KBM-7 (cell line): ENCODE measurements around the gene HMGB4.

Experiments used
- DNase-seq: peaks from one replicate; pipeline ENCODE4 v3.0.0-alpha.2; 2015
- in situ Hi-C: fragments of 300-500 bp; cut with MboI; formaldehyde crosslinking; loops from 2 replicates; pipeline ENCODE4 v1.14.3; 2020; ENCODE audit warnings: low sequenced_read_pairs, low pct_unique_long_range_greater_than_20kb, mixed read lengths

The HMGB4 gene

DNA sequence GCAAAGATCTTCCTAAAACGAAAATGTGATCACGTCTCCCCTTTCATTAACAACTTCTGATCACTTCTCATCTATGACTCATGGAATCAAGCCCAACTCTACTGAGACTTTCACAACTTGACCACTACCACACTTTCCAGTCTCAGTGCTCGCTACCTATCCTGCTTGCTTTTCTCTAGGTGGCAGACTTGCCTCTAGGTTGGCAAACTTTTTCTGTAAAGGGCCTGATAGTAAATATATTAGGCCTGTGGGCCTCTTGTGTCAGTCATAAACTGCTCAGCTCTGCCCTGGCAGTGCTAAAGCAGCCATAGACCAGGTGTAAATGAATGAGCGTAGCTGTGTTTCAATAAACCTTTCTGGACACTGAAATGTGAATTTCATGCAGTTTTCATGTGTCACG lies 21.5 kb upstream of the HMGB4 start:
- in situ Hi-C loops: no loop called here
- no peak for DNase-seq

DNA sequence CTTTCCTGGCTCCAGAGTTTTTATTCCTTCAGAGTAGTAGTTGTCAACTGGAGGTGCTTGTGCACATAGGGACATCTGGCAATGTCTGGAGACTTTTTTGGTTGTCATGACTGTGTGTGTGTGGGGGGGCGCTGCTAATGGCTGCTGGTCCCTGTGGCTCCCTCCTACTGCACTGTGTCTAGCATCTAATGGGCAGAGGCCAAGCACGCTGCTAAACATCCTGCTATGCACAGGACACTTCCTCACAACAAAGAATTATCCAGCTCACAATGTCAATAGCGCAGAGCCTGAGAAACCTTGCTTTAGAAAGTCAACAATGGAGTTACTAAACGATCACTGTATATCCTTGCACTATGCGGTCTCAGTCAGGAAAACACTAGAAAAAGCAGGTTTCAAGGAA lies 19.7 kb upstream of the HMGB4 start:
- in situ Hi-C loops: no loop called here

DNA sequence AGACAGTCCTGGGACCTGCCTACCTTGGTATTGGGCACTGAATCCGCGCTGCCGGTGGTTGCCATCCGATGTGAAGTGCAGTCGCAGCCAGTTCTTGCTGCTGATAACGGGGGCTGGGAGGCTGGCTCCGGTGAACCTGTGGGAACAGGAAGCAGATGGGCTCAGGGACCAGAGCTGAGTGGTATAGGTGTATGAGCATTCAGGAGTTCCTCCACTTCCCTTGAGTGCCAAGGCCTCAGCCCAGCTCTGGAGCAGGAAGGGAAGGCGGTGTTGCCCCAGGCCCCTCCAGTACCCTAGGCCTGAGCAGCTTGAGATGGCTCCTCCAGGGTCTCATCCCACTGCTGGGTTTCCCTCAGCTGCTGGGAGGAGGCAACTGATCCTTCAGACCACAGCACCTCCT lies 17.0 kb upstream of the HMGB4 start:
- no peak for DNase-seq
- in situ Hi-C loops: no loop called here

More for the DNA sequence above, 19.7 kb upstream of the HMGB4 start:
- no peak for DNase-seq

DNA sequence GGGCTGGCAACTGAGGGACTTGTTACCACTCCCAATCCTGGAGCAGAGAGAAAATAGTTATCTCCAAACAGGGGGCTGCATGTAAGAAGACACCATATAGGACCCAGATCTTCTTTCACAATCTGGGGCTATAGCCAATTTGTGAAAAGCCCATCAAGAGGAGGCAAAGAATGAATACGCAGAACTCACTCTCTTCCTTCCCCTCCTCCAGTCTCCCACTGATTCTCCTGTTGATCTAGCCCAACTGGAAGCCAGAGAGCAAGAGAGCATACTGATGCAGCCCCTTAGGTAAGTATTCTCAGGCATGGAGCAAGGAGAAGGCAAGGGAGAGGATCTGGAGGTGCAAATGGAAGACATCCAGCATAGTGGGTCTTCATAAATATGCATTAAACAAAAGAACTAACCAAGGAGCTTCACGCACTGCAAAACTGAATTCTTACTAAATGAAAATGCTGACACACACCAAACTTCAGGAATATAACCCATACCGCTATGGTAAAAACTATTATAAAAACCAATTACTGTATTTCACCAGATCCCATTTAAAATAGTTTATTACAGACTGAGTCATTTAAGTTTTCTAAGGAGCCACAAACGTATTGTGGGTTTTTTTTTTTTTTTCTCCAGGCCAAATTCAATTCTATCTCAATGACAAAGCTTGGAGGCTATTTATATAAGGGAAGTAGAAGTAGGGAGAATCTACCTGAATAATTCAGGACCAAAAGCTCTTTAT lies 15.5 kb upstream of the HMGB4 start:
- no peak for DNase-seq
- in situ Hi-C loops: no loop called here

DNA sequence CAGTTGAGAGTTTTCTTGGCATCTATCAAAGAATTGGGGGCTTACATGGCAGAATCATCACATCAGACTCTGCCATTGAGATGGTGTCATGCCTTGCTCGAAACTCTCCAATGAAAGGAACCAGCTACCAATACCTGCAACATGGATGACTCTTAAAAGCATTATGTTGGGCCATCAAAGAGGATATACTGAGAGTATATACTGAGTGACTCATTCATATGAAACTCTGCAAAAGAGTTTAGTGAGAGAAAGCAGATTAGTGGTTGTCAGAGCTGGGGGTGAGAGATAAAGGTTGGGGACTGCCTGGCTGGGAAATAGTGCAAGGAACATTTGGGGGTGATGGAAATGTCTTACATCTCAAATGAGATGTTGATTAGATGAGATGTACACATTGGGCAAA lies 14.7 kb upstream of the HMGB4 start:
- DNase-seq: no peak
- in situ Hi-C loops: no loop called here

DNA sequence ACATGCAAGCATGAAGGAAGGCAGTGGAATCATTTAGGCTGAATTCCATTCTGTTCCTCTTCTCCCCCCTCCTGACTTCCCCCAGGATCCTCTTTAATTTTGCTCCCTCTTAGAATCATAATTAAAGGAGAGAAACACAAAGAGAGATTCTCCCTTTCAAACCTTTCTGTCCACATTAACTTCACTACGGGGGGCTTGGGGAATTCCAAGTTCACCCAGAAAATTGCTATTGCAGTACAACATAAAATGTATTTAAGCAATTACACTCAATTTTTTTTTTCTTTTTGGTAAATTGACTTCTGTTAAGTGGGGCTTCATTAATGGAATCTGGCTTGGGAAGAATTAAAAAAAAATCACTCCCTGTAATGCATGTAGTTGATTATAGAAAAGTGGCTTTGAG lies 13.4 kb upstream of the HMGB4 start:
- DNase-seq: no peak
- in situ Hi-C loops: no loop called here

DNA sequence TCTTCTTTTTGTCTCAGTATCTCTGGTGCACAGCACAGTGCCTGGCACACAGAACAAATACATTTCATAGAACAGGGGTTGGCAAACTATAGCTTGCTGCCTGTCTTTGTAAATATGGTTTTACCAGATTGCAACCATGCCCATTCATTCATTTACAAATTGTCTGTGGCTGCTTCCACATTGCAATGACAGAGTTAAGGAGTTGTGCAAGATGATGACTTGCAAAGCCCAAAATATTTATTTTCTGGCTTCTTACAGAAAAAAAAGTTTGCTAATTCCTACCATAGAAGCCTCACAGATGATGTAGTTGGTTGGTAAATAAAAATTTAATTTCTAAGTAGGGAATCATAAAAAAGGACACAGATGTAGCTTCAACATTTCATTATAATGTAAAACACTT lies 11.2 kb upstream of the HMGB4 start:
- in situ Hi-C loops: no loop called here

DNA sequence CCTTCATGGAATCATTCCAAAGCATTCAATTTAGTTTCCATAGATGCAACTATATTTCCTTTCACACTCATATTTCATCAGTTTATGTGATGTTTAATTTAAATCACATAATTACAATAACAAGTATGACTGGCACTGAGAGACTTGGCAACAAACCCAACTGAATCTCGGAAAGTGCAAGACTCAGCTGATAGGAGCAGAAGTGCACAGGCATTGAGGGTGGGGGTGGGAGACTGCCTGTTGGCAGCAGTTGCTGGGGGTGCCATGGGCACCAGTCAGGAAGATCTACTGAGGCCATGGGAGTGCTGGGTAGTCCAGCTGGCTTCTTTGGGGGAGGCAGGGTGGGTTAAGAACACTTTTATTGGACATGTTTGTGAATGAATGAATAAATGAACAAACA lies 10.4 kb upstream of the HMGB4 start:
- in situ Hi-C loops: no loop called here
- DNase-seq: no peak

More for the DNA sequence above, 11.2 kb upstream of the HMGB4 start:
- no peak for DNase-seq

DNA sequence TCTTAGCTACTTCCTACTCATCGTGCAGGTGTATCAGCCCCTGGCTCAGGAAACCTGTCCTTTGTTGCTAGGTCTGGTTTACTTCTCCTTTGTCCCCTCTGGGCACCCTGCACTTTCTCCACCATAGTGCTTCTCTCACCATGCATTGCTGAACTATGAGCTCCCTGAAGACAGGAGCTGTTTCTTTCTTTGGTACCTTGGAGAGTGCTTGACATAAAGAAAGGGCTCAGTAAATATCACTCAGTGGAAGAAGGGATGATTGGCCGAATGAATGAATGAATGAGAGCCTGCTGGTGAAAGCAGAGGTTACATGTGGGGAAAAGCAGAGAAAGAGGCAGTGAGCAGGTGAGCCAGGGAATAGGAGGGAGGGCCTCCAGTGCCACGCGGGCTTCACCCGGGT lies 9.8 kb upstream of the HMGB4 start:
- in situ Hi-C loops: no loop called here
- no peak for DNase-seq

DNA sequence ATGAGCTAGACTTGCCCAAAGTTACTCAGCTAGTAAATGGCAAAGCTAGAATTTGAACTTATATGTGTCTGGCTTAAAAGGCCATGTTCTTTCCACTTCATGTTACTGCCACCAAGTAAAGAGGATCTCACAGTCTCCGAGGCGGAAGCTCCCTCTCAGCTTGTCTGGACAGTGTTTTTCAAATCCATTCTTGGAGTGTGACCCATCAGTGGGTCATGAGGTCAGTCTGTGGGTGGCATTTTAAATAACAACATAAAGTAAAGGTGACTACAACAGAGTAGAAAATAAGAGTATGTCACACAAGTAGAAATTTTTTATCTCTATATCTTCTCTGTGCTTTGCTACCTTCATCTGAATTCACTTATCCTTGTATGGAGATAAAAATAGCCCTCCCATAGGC lies 3.2 kb upstream of the HMGB4 start:
- in situ Hi-C loops: no loop called here

DNA sequence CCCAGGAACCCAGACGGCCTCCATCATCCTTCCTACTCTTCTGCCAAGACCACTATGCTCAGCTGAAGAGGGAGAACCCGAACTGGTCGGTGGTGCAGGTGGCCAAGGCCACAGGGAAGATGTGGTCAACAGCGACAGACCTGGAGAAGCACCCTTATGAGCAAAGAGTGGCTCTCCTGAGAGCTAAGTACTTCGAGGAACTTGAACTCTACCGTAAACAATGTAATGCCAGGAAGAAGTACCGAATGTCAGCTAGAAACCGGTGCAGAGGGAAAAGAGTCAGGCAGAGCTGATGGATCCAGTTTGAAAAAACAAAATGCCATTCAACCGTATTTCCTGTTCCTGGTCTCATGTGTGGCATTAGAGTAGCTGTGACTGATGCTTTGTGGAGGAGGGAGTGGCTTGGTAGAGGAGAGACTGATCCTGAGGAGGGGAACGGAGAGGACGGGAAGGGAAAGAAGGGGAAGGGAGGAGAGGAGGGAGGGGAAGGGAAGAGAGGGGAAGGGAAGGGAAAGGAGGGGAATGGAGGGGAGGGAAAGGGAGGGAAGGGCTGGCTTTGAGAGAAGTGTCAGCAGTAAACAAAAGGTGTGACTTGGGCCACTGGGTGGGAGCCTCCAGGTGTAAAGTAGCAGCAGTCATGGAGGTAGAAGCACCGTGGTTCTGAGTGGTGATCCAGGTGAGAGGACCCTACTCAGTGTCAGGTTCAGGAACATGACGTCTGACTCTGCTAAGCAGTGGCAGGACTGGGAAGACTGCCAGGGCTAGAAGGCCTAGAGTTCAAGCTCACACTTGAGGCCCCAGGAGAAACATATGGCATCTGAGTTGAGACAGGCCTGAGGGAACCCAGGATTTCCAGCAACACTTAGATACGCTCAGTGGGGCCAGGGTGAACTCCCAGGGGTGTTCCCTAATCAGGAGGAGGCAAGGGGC lies 846 bp downstream of the HMGB4 start:
- no peak for DNase-seq
- in situ Hi-C loops: no loop called here

More for the DNA sequence above, 3.2 kb upstream of the HMGB4 start:
- DNase-seq: no peak

DNA sequence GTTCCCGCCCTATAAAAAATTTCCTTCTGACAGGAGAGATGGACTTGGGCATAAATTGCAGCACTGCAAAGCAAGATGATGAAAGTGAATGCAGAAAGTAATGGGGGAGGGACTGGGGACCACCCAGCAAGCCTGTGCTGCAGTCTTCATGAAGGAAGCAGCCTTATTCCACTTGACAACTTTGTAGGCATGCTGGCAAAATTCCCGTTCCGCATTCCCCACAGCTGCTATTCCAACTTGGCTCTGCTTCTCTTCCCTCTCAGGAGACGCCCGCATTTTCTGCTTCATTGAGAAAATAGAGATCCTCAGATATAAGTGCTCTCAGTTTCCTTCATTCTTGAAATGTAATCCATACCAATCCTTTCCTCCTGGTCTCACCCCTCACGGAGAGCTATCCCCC lies 2.4 kb downstream of the HMGB4 start:
- no peak for DNase-seq
- in situ Hi-C loops: no loop called here

DNA sequence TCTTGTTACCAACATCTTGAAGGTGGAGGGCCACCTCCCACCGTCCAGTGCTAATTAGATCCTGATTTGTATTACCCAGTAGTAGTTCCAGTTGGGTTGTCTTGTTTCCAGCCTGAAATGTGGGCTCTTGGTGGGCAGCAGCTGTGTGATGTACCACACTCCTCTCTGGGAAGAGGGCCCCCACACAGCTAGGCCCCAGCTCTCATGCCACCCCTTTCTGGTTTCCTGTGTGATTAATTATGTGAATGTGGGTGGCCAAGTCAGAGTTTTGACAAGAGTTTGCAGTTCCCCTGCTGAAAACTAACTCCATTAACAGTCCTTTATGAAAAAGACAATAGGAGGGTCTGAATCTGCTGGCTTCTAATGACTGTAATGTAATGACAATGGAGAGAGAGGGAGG lies 3.8 kb downstream of the HMGB4 start:
- DNase-seq: no peak
- in situ Hi-C loops: no loop called here

DNA sequence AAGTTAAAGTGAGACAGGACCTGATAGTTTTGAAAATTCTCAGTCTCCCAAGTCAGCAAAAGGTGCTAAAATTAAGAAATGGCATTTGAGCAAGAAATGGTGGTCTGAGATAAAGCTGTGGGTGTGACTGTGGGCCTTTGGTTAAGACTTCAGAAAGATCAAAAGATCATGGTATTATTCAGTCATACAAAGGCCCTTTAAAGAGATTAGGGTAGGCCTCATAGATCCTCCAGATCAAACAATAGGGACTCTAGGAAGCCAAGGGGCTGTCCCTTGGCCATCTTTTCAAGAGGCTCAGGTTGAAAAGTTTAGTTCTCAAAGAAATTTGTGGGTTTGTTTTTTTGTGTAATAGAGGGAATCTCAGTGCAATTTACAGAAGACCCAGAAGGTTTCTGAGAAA lies 8.4 kb downstream of the HMGB4 start:
- no peak for DNase-seq
- in situ Hi-C loops: no loop called here

DNA sequence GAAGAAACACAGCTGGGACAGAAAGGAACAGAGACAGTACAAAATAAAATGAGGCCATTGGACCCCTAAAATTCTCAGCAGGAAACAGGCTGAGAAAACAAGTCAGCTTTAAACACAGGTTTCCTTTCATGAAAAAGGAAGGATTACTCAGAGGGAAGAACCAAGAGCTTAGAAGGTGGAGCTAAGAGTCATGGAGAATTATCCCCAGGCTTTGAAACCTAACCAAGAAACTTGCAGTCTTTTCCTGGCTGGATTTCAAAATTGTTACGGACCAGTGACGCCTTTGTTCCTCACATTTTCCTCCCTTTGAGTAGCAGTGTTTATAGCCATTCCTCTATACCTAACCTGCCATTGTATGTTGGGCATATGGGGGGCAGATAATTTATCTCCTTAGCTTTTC lies 8.8 kb downstream of the HMGB4 start:
- DNase-seq: no peak
- in situ Hi-C loops: no loop called here

DNA sequence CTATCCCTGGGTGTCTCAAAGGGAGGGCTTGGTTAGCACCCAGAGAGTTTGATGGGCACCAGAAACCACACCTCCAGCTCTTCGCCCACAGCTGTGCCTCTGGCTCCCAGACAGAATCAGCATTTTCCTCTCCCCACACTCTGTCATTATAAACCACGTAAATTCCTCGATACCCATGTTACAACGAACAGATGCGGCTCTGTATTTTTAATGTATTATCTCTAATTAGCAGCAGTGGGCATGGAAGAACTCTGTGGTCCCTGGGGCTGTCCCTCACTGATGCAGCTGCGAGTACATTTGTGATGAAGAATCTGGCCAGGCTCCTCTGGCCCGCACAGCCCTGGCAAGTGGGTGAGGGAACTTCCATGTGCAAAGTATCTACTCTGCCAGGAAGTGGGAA lies 10.8 kb downstream of the HMGB4 start:
- in situ Hi-C loops: no loop called here
- DNase-seq: no peak

DNA sequence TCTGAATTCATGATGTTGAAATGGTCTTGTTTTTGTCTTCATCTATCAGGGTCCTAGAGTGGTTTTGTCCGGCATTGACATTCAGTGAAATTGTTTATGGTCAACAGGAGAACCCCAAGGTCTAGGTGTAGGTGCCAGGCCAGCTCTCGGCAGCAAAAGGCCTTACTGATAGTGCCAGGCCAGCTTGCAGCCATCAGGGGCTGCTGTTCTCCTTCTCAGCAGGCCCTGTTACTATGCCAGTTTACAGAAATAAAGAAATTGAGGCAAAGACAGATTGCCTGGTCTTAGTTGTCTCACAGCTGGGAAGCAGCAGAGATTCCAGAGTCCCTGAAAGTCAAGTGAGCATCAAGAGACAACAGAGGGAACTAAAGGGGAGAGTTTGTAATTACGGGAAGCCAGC lies 12.0 kb downstream of the HMGB4 start:
- in situ Hi-C loops: no loop called here
- no peak for DNase-seq

DNA sequence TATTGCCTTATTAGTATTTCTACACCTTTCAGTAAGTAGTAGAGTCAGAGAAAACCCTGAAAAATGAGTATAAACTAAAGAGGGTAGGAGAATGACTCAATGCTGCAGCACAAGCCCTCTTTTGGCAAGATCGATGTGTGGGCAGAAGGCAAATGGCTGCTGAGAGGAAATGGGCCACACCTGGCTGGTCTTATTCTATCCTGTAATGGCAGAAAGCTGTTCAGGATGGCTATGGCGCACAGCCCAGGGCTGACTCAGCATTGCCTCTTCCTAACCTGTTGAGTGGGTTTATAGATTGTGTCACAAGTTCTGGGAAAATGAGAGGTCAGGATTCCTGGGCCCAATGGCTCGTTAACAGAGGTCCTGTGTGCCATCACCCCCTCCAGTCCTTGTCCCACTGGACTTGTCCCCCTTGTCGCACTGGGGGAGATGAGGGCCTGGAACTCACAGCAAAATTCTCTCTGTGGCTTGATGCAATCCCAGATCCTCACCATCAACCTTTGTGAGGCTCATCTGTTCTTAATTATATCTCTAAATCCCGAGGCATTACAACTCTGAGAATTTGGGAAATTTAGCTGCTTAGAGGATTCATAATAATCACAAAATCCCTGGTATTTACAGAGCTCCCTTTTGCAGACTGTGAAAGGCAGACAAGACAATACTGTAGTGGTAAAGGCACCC lies 13.2 kb downstream of the HMGB4 start:
- no peak for DNase-seq
- in situ Hi-C loops: no loop called here

DNA sequence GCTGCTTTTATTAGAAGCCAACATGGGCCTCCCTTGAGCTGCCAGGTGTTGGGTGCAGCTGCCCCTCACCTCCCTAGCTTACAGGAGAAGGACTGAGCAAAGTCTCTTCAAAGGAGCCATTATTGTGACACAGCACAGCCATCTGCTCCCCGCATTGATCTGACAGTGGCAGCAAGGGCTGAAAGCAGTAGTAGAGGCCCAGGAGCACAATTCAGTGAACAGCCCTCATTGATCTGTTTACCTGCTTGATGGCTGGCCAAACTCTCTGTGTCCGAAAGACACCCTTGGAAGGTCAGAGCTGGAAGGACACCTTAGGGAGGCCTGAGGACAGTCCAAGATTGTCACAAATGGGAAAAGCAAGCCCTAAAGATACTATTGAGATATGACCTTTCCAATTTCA lies 14.5 kb downstream of the HMGB4 start:
- in situ Hi-C loops: no loop called here
- no peak for DNase-seq

DNA sequence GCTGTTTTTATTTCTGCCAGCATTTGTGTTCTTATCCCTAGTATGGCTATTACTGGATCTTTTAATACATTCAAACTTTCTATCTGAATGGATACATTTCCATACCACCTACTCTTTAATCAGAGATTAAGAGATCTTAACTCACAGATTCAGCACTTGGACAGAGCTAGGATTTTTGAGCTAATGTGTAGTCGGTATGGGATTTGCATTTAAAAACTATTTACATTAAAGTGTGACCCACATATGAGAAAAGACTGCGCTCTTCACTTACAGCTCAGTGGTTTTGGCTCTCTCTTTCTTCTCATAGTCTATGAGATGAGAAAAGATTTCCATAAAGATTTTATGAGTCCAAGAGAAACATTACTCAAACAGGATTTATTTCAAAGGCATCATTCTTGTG lies 16.4 kb downstream of the HMGB4 start:
- in situ Hi-C loops: no loop called here
- no peak for DNase-seq
